Lung (tissue), 12 donors: ENCODE data around the gene GASK1B. TPM values are rescaled to one million over a fixed set of nuclear protein-coding genes. Genes with fewer than 3 reads are reported as not detected.

Experiments
- ATAC-seq: fragments of 200-7000 bp; cut with Tn5 transposase; one replicate; pipeline ENCODE4 v1.9.1; 2020; ENCODE audit warnings: moderate number of reproducible peaks; ENCODE audit not compliant: insufficient read depth, low FRiP score
- DNase-seq, 3 donors: peaks; one replicate each; pipeline ENCODE4 v3.0.0-alpha.2; 2013 to 2017
- H3K27ac ChIP-seq, 2 donors: one replicate each; pipeline ENCODE4 v1.5.1; 2013; ENCODE audit warnings: mild to moderate bottlenecking in 2 of 2, moderate library complexity in 2 of 2, control low read depth in 1 of 2, inconsistent platforms in 1 of 2, low read depth in 1 of 2, low read length in 1 of 2
- H3K27me3 ChIP-seq, 3 donors: one replicate each; pipeline ENCODE4 v1.5.1; 2013; ENCODE audit warnings: low read length in 2 of 3; ENCODE audit not compliant: control insufficient read depth in 3 of 3, insufficient read depth in 3 of 3
- H3K36me3 ChIP-seq, 4 donors: one replicate each; pipeline ENCODE4 v1.5.1; 2013; ENCODE audit warnings: low read length in 4 of 4, mild to moderate bottlenecking in 1 of 4, moderate library complexity in 1 of 4; ENCODE audit not compliant: control insufficient read depth in 4 of 4, insufficient read depth in 4 of 4
- H3K4me1 ChIP-seq, 5 donors: one replicate each; pipeline ENCODE4 v1.5.1; 2013; ENCODE audit warnings: low read length in 5 of 5, mild to moderate bottlenecking in 2 of 5, moderate library complexity in 1 of 5; ENCODE audit not compliant: control insufficient read depth in 5 of 5, insufficient read depth in 5 of 5
- H3K4me3 ChIP-seq: one replicate; pipeline ENCODE4 v1.5.1; 2013; ENCODE audit warnings: mild to moderate bottlenecking, control low read depth, moderate library complexity
- H3K9ac ChIP-seq, 2 donors: one replicate each; pipeline ENCODE4 v1.5.1; 2013; ENCODE audit warnings: low read length in 2 of 2, control low read depth in 1 of 2; ENCODE audit not compliant: insufficient read depth in 1 of 2
- H3K9me3 ChIP-seq, 4 donors: one replicate each; pipeline ENCODE4 v1.5.1; 2013; ENCODE audit warnings: low read length in 3 of 4, mild to moderate bottlenecking in 1 of 4, moderate library complexity in 1 of 4; ENCODE audit not compliant: control insufficient read depth in 4 of 4, insufficient read depth in 3 of 4
- CTCF ChIP-seq: IDR thresholded peaks from 2 replicates; pipeline ENCODE4 v1.5.1; 2012; ENCODE audit warnings: mild to moderate bottlenecking; ENCODE audit errors: control extremely low read depth, extremely low read depth
- WGBS, 2 donors: extraction: QIAGEN DNeasy Blood & Tissue Kit; methylation state at CpG; one replicate each; pipeline ENCODE4 v1.1.7; 2013; 5-methylcytosine and 5-hydroxymethylcytosine counted together
- polyA plus RNA-seq, 2 donors: library from polyadenylated mRNA; stranded (reverse); fragments of 200-250 nt; gene quantifications; one replicate each; pipeline ENCODE4 v1.2.1, GENCODE V29; 2013
- total RNA-seq, 2 donors: library from RNA; depleted of rRNA in 1 of 2; stranded (reverse); fragments of >200 nt in 1 of 2; gene quantifications; one replicate each; pipeline ENCODE4 v1.2.1, GENCODE V29; 2014 to 2021
- donor health status: control.
- donor health status: control.
- donor health status: Bipolar disorder and iron deficiency.
- donor health status: healthy.
- donor health status: DM: yes; HTN: yes; CAD: no.

Gene GASK1B
- total and polyA plus RNA-seq, 4 donors = 3.2 to 36.6 (median 30.2) TPM

GRCh38 chr4:158200214-158200613 is 27.4 kb upstream of the GASK1B start:
- Histone ChIP-seq H3K4me3 (no peak overlapping the region), H3K27me3 (no peaks in the 10 kb centered on the region), H3K9ac (no peak overlapping the region), H3K9me3 (no peaks in the 10 kb centered on the region), H3K36me3 (peaks cover 0 to 4% (median 0%) of the 10 kb centered on the region in 4 donors), H3K4me1 (no peaks in the 10 kb centered on the region), H3K27ac (no peak overlapping the region)
- TF ChIP-seq CTCF = no peak
- 93 to 100% methylated on average over 3 of the region's 3 CpGs for WGBS, 2 donors
- no peak for DNase-seq
- no peak for ATAC-seq

GRCh38 chr4:158197194-158197776 is 24.5 kb upstream of the GASK1B start:
- Histone ChIP-seq H3K4me1 (no peaks in the 10 kb centered on the region), H3K27me3 (no peaks in the 10 kb centered on the region), H3K27ac (no peak overlapping the region), H3K9ac (no peak overlapping the region), H3K4me3 (no peak overlapping the region), H3K36me3 (peaks cover 0 to 4% (median 0%) of the 10 kb centered on the region in 4 donors), H3K9me3 (no peaks in the 10 kb centered on the region)
- ATAC-seq (no peak), DNase-seq (no peak)
- 91 to 92% methylated on average over 5 of the region's 5 CpGs for WGBS, 2 donors
- TF ChIP-seq CTCF = no peak

DNA sequence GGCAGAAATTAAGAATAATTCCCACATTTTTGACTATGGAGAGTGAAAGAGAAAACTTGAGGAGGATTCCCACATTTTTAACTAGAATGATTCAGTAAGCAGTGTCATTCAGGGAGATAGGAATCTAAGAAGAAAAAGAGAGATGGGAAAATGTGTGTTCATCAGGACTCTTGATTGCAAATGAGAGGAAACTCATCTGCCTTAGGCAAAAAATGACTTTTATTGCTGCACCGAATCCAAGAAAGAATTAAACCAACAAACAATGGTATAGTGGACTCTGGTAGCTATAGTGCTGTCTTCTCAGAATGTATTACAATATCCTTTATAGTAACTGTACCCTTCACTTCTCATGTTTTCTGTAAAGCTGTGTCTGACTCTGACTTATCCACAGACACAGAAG is 22.5 kb upstream of the GASK1B start:
- Histone ChIP-seq H3K9me3 (no peaks in the 10 kb centered on the region), H3K4me3 (no peak overlapping the region), H3K4me1 (no peaks in the 10 kb centered on the region), H3K27me3 (no peaks in the 10 kb centered on the region), H3K9ac (no peak overlapping the region), H3K27ac (no peak overlapping the region), H3K36me3 (peaks cover 0 to 4% (median 0%) of the 10 kb centered on the region in 4 donors)
- ATAC-seq (no peak), DNase-seq (no peak)
- no peak for TF ChIP-seq CTCF
- WGBS, 2 donors = 94 to 100% methylated on average over 1 of the region's 1 CpG
